DND-41 (cell line): ENCODE results near the gene FRYL.

Experiments
- ATAC-seq: fragments of 200-7000 bp; cut with Tn5 transposase; 3 replicates; pipeline ENCODE4 v1.9.1; 2021; ENCODE audit warnings: low read depth; ENCODE audit not compliant: insufficient read depth
- DNase-seq: peaks from one replicate; pipeline ENCODE4 v3.0.0-alpha.2; 2020
- H2AFZ ChIP-seq: 2 replicates; pipeline ENCODE4 v1.6.0; 2012; ENCODE audit warnings: low read depth, low read length
- H3K27ac ChIP-seq: 2 replicates; pipeline ENCODE4 v1.5.1; 2012; ENCODE audit warnings: low read length, inconsistent platforms
- H3K27me3 ChIP-seq: fragments of 200-600 bp; sonication (generic); 2 replicates; pipeline ENCODE4 v1.6.0; 2012; ENCODE audit warnings: low read length, mild to moderate bottlenecking, inconsistent platforms; ENCODE audit not compliant: insufficient read depth, poor library complexity
- H3K36me3 ChIP-seq: 2 replicates; pipeline ENCODE4 v1.5.1; 2012; ENCODE audit warnings: low read length, inconsistent platforms; ENCODE audit not compliant: insufficient read depth
- H3K4me1 ChIP-seq: 2 replicates; pipeline ENCODE4 v1.5.1; 2012; ENCODE audit warnings: mild to moderate bottlenecking, low read length; ENCODE audit not compliant: insufficient read depth
- H3K4me2 ChIP-seq: 2 replicates; pipeline ENCODE4 v1.6.0; 2012; ENCODE audit warnings: mild to moderate bottlenecking, moderate library complexity, low read length, inconsistent platforms; ENCODE audit not compliant: insufficient read depth
- H3K4me3 ChIP-seq, 2 experiments: fragments of 200-600 bp in 1 of 2; shearing (Covaris generic) in 1 of 2; 2 replicates each; pipeline ENCODE4 v1.5.1; 2012 to 2016; ENCODE audit warnings: inconsistent platforms in 2 of 2, low read length in 2 of 2, mild to moderate bottlenecking in 2 of 2, low read depth in 1 of 2, moderate library complexity in 1 of 2
- H3K79me2 ChIP-seq: 2 replicates; pipeline ENCODE4 v1.6.0; 2012; ENCODE audit warnings: low read length, inconsistent platforms; ENCODE audit not compliant: insufficient read depth
- H3K9ac ChIP-seq: 2 replicates; pipeline ENCODE4 v1.6.0; 2012; ENCODE audit warnings: low read depth, mild to moderate bottlenecking, inconsistent platforms, low read length, moderate library complexity
- H3K9me3 ChIP-seq: 2 replicates; pipeline ENCODE4 v1.5.1; 2012; ENCODE audit warnings: low read length, moderate library complexity, mild to moderate bottlenecking, inconsistent platforms; ENCODE audit not compliant: insufficient read depth, severe bottlenecking
- H4K20me1 ChIP-seq: 2 replicates; pipeline ENCODE4 v1.6.0; 2012; ENCODE audit warnings: low read length; ENCODE audit not compliant: insufficient read depth
- EZH2 ChIP-seq: IDR thresholded peaks from 3 replicates; pipeline ENCODE4 v1.6.1; 2012; ENCODE audit warnings: borderline replicate concordance, low read depth, mild to moderate bottlenecking, moderate library complexity, low read length, inconsistent platforms; ENCODE audit not compliant: severe bottlenecking
- TF ChIP-seq, protein P1 (sequence below): IDR thresholded peaks from 2 replicates; pipeline ENCODE4 v1.5.1; 2012; ENCODE audit warnings: borderline replicate concordance, low read length, moderate library complexity, mild to moderate bottlenecking; ENCODE audit not compliant: poor library complexity, severe bottlenecking; ENCODE audit errors: extremely low read depth

Gene FRYL

DNA sequence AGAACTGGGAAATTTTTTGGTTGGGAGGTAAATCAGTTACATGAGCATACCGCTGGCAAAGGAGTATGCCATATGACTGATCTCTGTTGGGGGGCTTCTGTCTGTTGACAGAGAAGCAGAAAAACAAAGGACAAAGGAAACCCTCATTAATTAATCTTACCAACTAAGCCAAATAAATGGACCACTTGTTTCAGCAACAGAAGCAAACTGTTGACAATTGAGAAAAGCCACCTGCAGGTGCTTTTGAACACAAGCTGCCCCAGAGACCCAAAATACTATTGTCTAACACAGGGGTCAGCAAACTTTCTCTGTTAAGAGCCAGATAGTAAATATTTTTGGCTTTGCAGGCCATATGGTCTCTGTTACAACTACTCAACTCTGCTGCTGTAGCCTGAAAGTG, 7.0 kb upstream of the FRYL start:
- Histone ChIP-seq H2AFZ (no peak overlapping the region), H3K27me3 (no peaks in the 10 kb centered on the region), H4K20me1 (no peaks in the 10 kb centered on the region), H3K79me2 (no peaks in the 10 kb centered on the region), H3K9ac (no peak overlapping the region), H3K4me3 (no peak overlapping the region), H3K4me1 (no peaks in the 10 kb centered on the region), H3K9me3 (no peaks in the 10 kb centered on the region), H3K4me2 (no peak overlapping the region), H3K36me3 (no peaks in the 10 kb centered on the region), H3K27ac (no peak overlapping the region)
- TF ChIP-seq, protein P1, sequence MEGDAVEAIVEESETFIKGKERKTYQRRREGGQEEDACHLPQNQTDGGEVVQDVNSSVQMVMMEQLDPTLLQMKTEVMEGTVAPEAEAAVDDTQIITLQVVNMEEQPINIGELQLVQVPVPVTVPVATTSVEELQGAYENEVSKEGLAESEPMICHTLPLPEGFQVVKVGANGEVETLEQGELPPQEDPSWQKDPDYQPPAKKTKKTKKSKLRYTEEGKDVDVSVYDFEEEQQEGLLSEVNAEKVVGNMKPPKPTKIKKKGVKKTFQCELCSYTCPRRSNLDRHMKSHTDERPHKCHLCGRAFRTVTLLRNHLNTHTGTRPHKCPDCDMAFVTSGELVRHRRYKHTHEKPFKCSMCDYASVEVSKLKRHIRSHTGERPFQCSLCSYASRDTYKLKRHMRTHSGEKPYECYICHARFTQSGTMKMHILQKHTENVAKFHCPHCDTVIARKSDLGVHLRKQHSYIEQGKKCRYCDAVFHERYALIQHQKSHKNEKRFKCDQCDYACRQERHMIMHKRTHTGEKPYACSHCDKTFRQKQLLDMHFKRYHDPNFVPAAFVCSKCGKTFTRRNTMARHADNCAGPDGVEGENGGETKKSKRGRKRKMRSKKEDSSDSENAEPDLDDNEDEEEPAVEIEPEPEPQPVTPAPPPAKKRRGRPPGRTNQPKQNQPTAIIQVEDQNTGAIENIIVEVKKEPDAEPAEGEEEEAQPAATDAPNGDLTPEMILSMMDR: no peak
- TF ChIP-seq EZH2: no peak
- DNase-seq: no peak
- no peak for ATAC-seq

DNA sequence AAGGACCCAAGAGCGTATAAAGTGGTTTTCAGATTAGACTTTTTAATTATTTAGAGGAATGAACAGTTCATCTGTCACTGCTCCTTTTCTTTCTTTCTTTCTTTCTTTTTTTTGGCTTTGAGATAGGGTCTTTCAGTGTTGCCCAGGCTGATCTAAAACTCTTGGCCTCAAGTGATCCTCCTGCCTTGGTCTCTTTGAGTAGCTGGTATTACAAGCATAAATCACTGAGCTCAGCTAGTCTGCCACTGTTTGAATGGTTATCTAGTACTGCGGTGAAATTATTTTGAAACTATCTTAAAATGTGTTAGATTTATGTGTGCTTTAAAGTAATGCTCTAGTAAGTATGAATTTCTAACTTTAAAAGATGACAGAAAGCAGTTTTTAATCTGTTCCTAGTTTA, 6.5 kb upstream of the FRYL start:
- H2AFZ ChIP-seq: no peak overlapping the region
- H3K27me3 ChIP-seq: no peaks in the 10 kb centered on the region
- no peak overlapping the region for H3K27ac ChIP-seq
- H3K36me3 ChIP-seq: no peaks in the 10 kb centered on the region
- no peak for ATAC-seq
- TF ChIP-seq EZH2: no peak
- TF ChIP-seq, protein P1: no peak
- peaks cover 1% of the 10 kb centered on the region for H3K4me1 ChIP-seq
- no peaks in the 10 kb centered on the region for H4K20me1 ChIP-seq
- no peaks in the 10 kb centered on the region for H3K79me2 ChIP-seq
- H3K4me2 ChIP-seq: no peak overlapping the region
- no peaks in the 10 kb centered on the region for H3K9me3 ChIP-seq
- no peak overlapping the region for H3K9ac ChIP-seq
- H3K4me3 ChIP-seq: no peak overlapping the region
- DNase-seq: no peak

DNA sequence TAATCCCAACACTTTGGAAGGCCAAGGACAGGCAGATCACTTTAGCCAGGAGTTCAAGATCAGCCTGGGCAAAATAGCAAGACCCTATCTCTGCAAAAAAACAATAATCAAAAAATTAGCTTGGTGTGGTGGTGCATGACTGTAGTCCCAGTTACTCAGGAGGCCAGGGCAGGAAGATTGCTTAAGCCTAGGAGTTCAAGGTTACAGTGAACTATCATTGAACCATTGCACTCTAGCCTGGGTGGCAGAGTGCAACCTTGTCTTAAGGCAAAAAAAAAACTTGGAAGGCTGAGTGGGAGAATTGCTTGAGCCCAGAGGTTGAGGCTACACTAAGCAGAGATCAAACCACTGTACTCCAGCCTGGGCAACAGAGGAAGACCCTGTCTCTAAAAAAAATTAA, 5.2 kb upstream of the FRYL start:
- Histone ChIP-seq H3K4me3 (no peak overlapping the region), H3K36me3 (no peaks in the 10 kb centered on the region), H3K9ac (no peak overlapping the region), H3K9me3 (no peaks in the 10 kb centered on the region), H3K4me1 (peaks cover 8% of the 10 kb centered on the region), H3K4me2 (no peak overlapping the region), H3K27ac (no peak overlapping the region), H3K79me2 (0 out of 2 replicates have a peak, but pooled peaks cover 3% of the 10 kb centered on the region), H3K27me3 (no peaks in the 10 kb centered on the region), H4K20me1 (no peaks in the 10 kb centered on the region), H2AFZ (no peak overlapping the region)
- ATAC-seq (no peak), DNase-seq (no peak)
- TF ChIP-seq EZH2: no peak
- TF ChIP-seq, protein P1: no peak

DNA sequence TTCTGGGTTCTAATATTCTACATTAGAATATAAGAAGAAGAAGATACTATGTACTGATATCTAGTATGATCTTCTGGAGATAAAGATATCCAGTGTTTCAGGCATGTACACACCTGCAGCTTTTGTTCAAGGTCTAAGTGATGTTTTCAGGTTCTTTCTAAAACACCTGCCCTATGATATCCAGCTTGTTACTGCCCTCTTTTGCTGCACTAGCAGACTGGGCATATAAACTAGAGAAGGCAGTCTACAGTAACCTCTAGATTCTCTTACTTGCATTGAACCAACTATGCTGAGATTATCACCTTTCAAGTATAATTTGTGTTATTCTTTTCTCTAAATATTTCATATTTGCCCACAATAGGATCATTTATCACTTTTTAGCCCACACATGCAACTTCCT, 1.9 kb upstream of the FRYL start:
- TF ChIP-seq EZH2: no peak
- TF ChIP-seq, protein P1: no peak
- no peak overlapping the region for H3K27ac ChIP-seq
- H2AFZ ChIP-seq: peak overlapping the region; percentile 87
- peaks cover 16% of the 10 kb centered on the region; the same call in 1 of the 2 replicates for H4K20me1 ChIP-seq
- no peaks in the 10 kb centered on the region; the same call in 1 of the 2 replicates for H3K36me3 ChIP-seq
- ATAC-seq (no peak), DNase-seq (no peak)
- peaks cover 24% of the 10 kb centered on the region for H3K4me1 ChIP-seq
- peaks cover 33% of the 10 kb centered on the region for H3K79me2 ChIP-seq
- no peak overlapping the region for H3K4me3 ChIP-seq
- H3K9me3 ChIP-seq: no peaks in the 10 kb centered on the region
- H3K4me2 ChIP-seq: no peak overlapping the region
- no peak overlapping the region for H3K9ac ChIP-seq
- no peaks in the 10 kb centered on the region for H3K27me3 ChIP-seq
